Measurements from ENCODE around the gene CEBPZOS.

CEBPZOS gene

GRCh38 chr2:37196320-37197195 lies at the start of gene CEBPZOS:
CEBPZOS (plus strand) TSS chr2:37196496; CDS start chr2:37199705, 3,209 bp downstream.
- peak; percentile 94 to 95 for DNase-seq

GRCh38 chr2:37148325-37148724 lies 48.0 kb upstream of the CEBPZOS start:
- DNase-seq, result no peak

GRCh38 chr2:37149626-37150322 lies 46.5 kb upstream of the CEBPZOS start:
- no peak for DNase-seq

GRCh38 chr2:37153224-37153623 lies 43.1 kb upstream of the CEBPZOS start:
- DNase-seq, result no peak

- no peak for DNase-seq
These were observed 41.5 kb upstream of the CEBPZOS start for GRCh38 chr2:37154785-37155184.

GRCh38 chr2:37156071-37156856 lies 40.0 kb upstream of the CEBPZOS start:
- peak; percentile 58 to 62 for DNase-seq

- DNase-seq, result peak; percentile 83 to 87
These were observed 39.2 kb upstream of the CEBPZOS start, which contains the start of gene EIF2AK2 for GRCh38 chr2:37156857-37157714. EIF2AK2 (minus strand) TSS chr2:37156980; CDS start chr2:37147806, 9,174 bp downstream.

GRCh38 chr2:37164757-37165156 lies 31.5 kb upstream of the CEBPZOS start:
- DNase-seq, result no peak

GRCh38 chr2:37167636-37168180 lies 28.6 kb upstream of the CEBPZOS start:
- DNase-seq, result no peak

GRCh38 chr2:37168217-37168981 lies 27.9 kb upstream of the CEBPZOS start:
- peak; percentile 26 to 30 for DNase-seq

GRCh38 chr2:37171624-37171950 lies 24.7 kb upstream of the CEBPZOS start:
- DNase-seq, result no peak

- DNase-seq, result no peak
These were observed 22.6 kb upstream of the CEBPZOS start for GRCh38 chr2:37173741-37174140.

GRCh38 chr2:37180006-37180639 lies 16.2 kb upstream of the CEBPZOS start:
- no peak for DNase-seq

- DNase-seq, result no peak
These were observed 15.7 kb upstream of the CEBPZOS start for GRCh38 chr2:37180640-37181039.

- no peak for DNase-seq
These were observed 14.3 kb upstream of the CEBPZOS start for GRCh38 chr2:37181726-37182684.

GRCh38 chr2:37188570-37188969 lies 7.7 kb upstream of the CEBPZOS start, which contains the start of gene SULT6B1:
SULT6B1 (minus strand) TSS chr2:37188670; CDS start chr2:37188640, 30 bp downstream.
- no peak for DNase-seq

GRCh38 chr2:37189452-37190153 lies 6.7 kb upstream of the CEBPZOS start:
- no peak for DNase-seq

- no peak for DNase-seq
These were observed 6.0 kb upstream of the CEBPZOS start for GRCh38 chr2:37190290-37190689.

GRCh38 chr2:37191253-37191652 lies 5.0 kb upstream of the CEBPZOS start:
- DNase-seq, result no peak
